Activated T-helper 1 cell treated with anti-CD3 and anti-CD28 coated beads, Interleukin-2, amount 50 U/mL, for 16 hours (primary cell): ENCODE data around the gene MOB2.
"Not testable (repeated sequence)": the region's sequence is repeated elsewhere in the genome, so short reads cannot be mapped to it uniquely, and the experiment has no call there.

Source experiments
- DNase-seq, 2 donors: peaks; one replicate each; pipeline ENCODE4 v3.0.0-alpha.2; 2020; ENCODE audit warnings: low read depth in 1 of 2, low spot score in 1 of 2

MOB2 gene

GRCh38 chr11:1444823-1445422, 41.7 kb downstream of the MOB2 start:
- DNase-seq = no peak

DNA sequence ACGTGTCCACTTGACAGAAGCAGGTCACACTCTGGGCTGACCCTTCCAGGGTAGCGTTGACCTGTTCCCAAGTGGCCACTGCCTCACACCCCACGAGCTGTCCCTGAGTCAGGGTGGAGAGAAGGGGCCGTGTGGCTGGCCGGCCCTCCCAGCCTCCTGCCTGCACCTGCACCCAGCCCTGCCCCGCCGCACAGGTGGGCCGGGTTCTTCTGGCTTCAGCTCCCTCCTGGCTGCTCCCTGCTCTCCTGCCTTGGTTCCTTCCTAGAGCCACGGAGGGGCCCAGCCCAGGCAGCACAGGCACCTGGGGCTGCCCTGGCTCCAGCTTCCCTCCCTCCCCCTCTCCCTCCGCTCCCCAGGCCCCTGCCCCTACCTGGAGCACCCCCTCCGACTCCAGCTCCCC, 42.3 kb downstream of the MOB2 start:
- DNase-seq = no peak

DNA sequence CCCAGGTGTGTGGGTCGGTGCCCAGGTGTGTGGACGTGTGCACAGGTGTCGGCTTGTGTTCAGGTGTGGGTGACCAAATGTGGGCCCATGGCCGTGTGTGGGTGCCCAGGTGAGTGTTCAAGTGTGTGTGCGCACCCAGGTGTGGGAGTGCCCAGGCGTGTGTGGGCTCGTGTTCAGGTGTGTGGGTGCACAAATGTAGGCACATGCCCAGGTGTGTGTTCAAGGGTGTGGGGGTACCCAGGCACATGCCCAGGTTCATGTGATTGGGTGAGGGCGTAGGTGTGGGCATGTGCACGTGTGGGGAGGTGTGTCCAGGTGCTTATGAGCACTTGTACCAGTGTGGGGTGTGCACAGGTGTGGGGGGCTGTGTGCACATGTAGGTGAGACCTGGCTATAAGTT, 42.8 kb downstream of the MOB2 start:
- no peak for DNase-seq

DNA sequence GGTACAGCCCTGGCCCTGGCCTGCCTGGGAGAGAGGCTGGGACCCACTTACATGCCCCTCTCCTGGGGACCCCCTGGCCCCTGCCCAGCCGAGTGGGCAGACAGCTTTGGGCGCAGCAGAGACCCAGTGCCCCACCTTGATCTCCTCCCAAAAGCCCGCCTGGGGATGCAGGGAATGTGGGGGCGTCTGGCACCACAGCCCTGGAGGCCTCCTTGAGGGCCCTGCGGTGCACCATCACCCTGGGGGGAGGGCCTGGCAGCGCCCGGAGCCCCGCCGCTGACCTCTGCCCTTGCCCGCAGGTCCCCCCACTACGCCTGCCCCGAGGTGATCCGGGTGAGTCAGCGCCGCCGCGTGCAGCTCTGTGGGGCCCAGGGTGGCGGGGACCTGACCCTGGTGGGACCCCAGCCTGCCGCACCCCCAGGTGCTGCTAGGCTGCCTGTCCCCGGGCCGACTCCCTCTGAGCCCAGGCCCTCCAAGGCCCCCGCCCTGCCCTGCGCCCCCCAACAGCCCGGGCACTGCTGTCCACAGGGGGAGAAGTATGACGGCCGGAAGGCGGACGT, 43.7 kb downstream of the MOB2 start:
- no peak for DNase-seq

DNA sequence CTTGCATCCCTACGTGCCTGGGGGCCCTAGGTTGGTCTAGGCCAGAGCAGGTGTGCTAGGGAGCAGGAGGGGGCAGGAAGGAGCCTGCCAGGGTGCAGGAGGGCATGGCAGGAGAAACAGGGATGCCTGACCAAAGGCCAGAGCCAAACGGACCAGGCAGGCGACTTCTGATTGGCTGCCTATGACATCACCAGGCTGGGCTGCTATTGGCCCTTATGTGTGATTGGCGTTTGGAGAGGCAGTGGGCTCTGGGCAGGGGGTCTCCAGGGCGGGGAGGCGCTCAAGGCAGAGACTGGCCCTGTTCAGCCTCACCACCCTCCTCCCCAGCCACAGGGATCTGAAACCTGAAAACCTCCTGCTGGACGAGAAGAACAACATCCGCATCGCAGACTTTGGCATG, 44.4 kb downstream of the MOB2 start:
- no peak for DNase-seq

DNA sequence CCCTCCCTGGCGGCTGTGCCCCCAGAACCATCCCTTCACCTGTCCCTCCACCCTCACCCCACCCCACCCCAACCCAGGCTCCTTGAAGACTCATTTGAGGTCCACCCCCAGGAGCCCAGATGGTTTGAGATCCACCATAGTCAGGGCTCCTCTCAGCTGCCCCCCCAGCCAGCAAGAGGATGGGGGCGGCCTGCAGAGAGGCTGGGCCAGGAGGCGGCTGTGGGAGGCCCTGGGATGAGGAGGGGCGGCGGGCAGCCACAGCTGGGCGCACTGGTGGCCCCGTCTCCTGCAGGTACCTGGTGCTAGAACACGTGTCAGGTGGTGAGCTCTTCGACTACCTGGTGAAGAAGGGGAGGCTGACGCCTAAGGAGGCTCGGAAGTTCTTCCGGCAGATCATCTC, 46.1 kb downstream of the MOB2 start:
- no peak for DNase-seq

GRCh38 chr11:1440066-1440465, 46.5 kb downstream of the MOB2 start:
- DNase-seq = no peak

- DNase-seq = no peak
Measured at GRCh38 chr11:1439341-1439740, 47.2 kb downstream of the MOB2 start.

DNA sequence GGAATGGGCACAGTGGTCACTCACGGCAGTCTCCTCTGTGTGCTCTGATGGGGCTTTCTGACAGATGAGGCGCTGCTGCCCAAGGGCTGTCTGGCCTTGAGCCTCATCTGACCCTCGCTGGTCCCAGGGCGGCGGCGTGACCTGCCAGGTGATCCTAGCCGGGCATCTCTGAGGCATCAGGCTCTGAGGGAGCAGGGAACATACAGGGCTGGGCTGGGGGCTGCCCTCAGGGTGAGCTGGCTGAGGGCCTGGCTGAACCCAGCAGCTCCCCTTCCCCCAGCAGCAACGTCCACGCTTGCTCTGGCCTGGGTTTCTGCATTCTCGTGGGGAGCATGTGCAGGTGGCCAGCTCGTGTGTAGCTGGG, 47.6 kb downstream of the MOB2 start:
- DNase-seq = no peak

- DNase-seq = no peak
Measured at GRCh38 chr11:1438261-1438966, 48.2 kb downstream of the MOB2 start.

DNA sequence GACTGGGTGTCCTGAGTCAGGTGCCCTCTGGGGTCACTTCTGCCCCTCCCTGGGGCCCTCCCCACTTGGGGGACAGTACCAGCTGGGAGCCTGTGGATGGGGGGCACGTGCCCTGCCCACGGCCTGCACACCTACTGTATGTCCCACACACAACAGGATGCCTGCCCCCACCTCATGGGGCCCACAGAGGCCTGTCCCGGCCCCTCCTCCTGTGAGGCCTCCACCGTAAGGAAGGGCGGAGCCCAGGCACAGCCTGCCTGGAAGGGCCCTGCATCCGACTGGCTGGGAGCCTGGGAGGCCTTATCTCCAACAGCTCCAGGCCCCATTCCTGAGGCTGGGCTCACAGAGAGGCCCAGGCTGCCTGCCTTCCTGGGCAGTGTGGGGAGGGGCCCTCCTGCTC, 49.1 kb downstream of the MOB2 start:
- DNase-seq = no peak

DNA sequence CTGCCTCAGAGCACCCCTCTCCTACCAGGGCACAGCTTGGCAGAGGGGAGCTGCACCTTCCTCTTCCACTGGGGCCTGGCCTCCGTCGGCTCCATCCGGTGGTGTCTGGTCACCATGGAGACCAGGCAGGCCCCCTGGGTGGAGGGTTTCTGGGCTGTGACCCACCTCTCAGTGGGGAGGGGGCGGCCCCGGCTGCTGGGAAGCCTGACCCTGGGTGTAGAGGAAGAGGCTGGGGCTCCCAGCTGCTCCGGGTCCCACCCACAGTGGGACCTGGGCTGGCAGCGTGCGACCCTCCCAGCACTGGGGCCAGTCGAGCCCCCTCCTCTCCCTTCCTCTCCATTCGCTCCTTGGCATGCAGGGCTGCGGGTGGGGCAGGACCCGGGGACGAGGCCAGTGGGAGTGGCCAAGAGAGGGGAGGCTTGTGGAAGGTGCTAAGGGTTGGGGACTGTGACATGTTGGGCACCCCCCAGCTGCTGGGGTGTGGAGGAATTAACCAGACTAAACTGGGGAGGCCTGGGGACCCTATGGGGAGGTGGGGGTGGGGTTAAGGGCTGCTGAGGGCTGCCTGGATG, 50.0 kb downstream of the MOB2 start:
- no peak for DNase-seq

GRCh38 chr11:1435820-1436467, 50.6 kb downstream of the MOB2 start:
- no peak for DNase-seq

GRCh38 chr11:1435479-1435819, 51.1 kb downstream of the MOB2 start:
- not testable (repeated sequence) for DNase-seq

DNA sequence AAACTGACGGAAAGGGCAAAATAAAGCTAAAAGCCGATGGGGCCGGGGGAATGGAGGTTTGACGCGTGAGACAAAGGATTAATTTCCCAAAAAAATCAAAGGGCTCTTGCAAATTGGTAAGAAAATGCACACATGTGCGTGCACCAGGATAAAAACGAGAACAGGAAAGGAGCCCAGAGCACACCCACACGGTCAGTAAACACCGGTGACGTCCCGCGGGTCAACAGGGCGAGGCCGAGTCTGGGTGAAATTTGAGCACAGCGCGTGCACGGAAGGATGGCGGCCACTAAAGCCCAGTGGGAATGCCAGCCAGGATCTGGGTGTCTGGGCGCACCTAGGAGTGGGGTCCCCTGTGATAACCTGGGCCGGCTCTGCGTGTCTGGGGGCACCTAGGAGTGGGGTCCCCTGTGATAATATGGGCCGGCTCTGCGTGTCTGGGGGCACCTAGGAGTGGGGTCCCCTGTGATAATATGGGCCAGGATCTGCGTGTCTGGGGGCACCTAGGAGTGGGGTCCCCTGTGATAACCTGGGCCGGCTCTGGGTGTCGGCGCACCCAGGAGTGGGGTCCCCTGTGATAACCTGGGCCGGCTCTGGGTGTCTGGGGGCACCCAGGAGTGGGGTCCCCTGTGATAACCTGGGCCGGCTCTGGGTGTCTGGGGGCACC, 52.5 kb downstream of the MOB2 start:
- DNase-seq = no peak

DNA sequence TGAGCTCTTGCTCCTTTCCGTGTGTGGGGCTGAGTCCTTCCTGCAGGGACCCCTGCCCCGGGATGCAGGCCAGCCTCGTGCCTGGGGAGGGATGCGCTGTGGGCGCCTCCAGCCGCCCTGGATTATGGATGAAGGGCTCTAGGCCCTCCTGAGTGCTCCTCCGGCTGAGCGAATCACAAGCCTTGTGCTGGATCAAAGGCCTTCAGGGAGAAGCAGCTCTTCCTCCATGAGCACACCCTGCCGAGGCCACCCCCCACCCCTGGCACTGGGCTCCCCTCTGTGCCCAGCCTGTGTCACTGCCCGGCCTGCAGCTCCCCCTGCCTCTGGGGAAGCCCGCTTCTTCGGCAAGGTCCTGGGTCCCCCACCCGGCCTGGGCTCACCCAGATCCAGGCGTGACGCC, 53.0 kb downstream of the MOB2 start:
- DNase-seq = no peak

GRCh38 chr11:1428762-1429316, 57.7 kb downstream of the MOB2 start:
- no peak for DNase-seq

DNA sequence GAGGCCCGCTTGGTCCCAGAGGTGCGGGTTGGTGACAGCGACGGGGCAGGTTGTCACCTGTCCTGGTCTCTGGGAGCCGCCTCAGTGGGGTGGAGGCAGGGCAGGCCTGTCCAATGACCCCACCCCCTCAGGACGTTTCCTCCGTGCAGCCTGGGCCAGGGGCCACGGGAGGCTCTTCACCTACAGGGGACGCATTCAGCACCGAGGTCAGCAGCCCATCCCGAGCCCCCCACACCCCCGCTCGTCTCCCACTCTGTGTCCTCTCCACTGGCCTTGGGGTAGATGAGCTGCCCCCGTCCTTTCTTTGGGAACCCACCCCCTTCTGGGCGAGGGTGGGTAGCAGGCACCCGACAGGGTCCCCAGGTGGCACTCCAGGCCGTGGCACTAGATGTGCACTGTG, 61.1 kb downstream of the MOB2 start:
- no peak for DNase-seq

DNA sequence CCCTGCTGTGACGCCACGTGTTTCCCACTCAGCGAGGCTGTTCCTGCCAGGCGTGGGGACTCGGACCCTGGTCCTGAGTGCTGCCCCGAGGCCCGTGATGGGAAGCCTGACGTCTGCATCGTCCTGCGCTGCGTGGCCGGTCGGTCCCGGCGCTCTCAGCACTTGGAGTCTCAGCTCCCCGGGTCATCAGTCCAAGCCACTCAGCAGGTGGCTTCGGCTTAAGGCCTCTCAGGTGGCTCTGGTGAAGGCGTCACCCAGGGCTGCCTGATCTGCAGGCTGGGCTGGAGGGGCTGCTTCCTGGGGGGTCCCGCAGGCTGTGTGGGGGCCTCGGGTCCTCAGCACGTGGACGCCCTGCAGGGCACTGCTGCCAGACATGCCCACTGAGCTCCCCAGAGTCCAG, 61.6 kb downstream of the MOB2 start:
- DNase-seq = no peak

GRCh38 chr11:1423406-1423805, 63.2 kb downstream of the MOB2 start:
- DNase-seq = not testable (repeated sequence)

DNA sequence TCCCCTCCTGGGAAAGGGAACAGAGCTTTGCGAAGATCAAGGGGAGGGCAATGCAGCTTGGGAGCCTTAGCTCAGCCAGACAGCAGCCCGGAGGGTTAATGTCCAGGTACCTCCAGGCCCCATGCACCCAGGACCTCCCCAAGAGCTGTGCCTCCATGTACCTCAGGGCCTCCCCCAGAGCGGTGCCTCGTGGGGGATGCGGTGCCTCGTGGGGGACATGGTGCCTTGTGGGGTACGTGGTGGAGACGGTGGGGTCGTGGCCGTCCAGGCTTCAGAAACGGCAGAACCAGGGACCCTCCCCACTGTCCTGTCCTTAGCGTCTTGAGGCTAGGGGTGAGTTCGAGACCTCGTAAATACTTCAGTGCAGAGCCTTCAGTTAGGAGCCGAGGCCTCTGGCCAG, 63.6 kb downstream of the MOB2 start:
- no peak for DNase-seq
